B cell (primary cell): ENCODE measurements around the gene ZNF554. TPM values are rescaled to one million over a fixed set of nuclear protein-coding genes. Genes with fewer than 3 reads are reported as not detected.
"Not testable (repeated sequence)": the region's sequence is repeated elsewhere in the genome, so short reads cannot be mapped to it uniquely, and the experiment has no call there.

Experiments used
- ATAC-seq: fragments of 200-7000 bp; cut with Tn5 transposase; one replicate; pipeline ENCODE4 v1.10.0; 2021; ENCODE audit warnings: low read depth, mild to moderate bottlenecking, moderate number of reproducible peaks, moderate library complexity
- CTCF ChIA-PET: fragments of 350-600 bp; sonication (Branson Sonifier 250); formaldehyde crosslinking; loops from one replicate; lab custom pipeline; 2021; ENCODE audit warnings: antibody characterized with exemption, inconsistent platforms; lab: Charles Lee
- POLR2A ChIA-PET: fragments of 350-600 bp; sonication (Branson Sonifier 250); formaldehyde crosslinking; loops from one replicate; lab custom pipeline; 2021; ENCODE audit warnings: antibody characterized with exemption; lab: Charles Lee
- DNase-seq: peaks from one replicate; pipeline ENCODE4 v3.0.0; 2013
- H2AFZ ChIP-seq: 2 replicates; pipeline ENCODE4 v1.6.1; 2012; ENCODE audit warnings: mild to moderate bottlenecking, low read depth, low read length; ENCODE audit not compliant: insufficient read depth, poor library complexity, severe bottlenecking
- H3K27ac ChIP-seq, 2 donors: 1 replicate in 1 of 2; 2 replicates in 1 of 2; pipeline ENCODE4 v1.5.1; 2012 to 2013; ENCODE audit warnings: low read length in 2 of 2, mild to moderate bottlenecking in 2 of 2, moderate library complexity in 1 of 2
- H3K27me3 ChIP-seq, 4 experiments: fragments of 200-600 bp in 1 of 4; sonication (generic) in 1 of 4; replicated peaks in 1 of 4; 1 replicate in 2 of 4; 2 replicates in 2 of 4; pipeline versions ENCODE4 v1.6.1 to v1.7.0; 2013 to 2016; ENCODE audit warnings: low read length in 3 of 4, mild to moderate bottlenecking in 2 of 4, mixed read lengths in 1 of 4, moderate library complexity in 1 of 4; ENCODE audit not compliant: insufficient read depth in 4 of 4, control insufficient read depth in 3 of 4; ENCODE audit errors: control extremely low read depth in 1 of 4
- H3K36me3 ChIP-seq, 2 experiments: replicated peaks in 1 of 2; 1 replicate in 1 of 2; 2 replicates in 1 of 2; pipeline versions ENCODE4 v1.6.1 to v1.7.1; 2013; ENCODE audit warnings: low read length in 1 of 2; ENCODE audit not compliant: insufficient read depth in 2 of 2, control insufficient read depth in 1 of 2; ENCODE audit errors: control extremely low read depth in 1 of 2, extremely low read depth in 1 of 2
- H3K4me1 ChIP-seq, 2 donors: fragments of 200-600 bp in 1 of 2; sonication (generic) in 1 of 2; 1 replicate in 1 of 2; 2 replicates in 1 of 2; pipeline versions ENCODE4 v1.5.1 to v1.6.1; 2013 to 2017; ENCODE audit warnings: low read length in 2 of 2; ENCODE audit not compliant: control insufficient read depth in 2 of 2, insufficient read depth in 2 of 2
- H3K4me2 ChIP-seq: replicated peaks from 2 replicates; pipeline ENCODE3; 2012; ENCODE audit warnings: mild to moderate bottlenecking, low read depth, low read length; ENCODE audit not compliant: poor library complexity, severe bottlenecking
- H3K4me3 ChIP-seq, 5 experiments: fragments of 200-600 bp in 1 of 5; sonication (generic) in 1 of 5; 1 replicate in 3 of 5; 2 replicates in 2 of 5; pipeline versions ENCODE4 v1.5.1 to v1.7.0; 2011 to 2016; ENCODE audit warnings: low read length in 4 of 5, mild to moderate bottlenecking in 4 of 5, low read depth in 2 of 5, control low read depth in 1 of 5, moderate library complexity in 1 of 5; ENCODE audit not compliant: insufficient read depth in 1 of 5; ENCODE audit errors: control extremely low read depth in 1 of 5, extremely low read depth in 1 of 5
- H3K79me2 ChIP-seq: fragments of 200-600 bp; sonication (generic); one replicate; pipeline ENCODE4 v1.6.0; 2016; ENCODE audit warnings: low read length; ENCODE audit not compliant: control insufficient read depth, insufficient read depth
- H3K9ac ChIP-seq: fragments of 200-600 bp; sonication (generic); 2 replicates; pipeline ENCODE4 v1.6.1; 2017; ENCODE audit warnings: mild to moderate bottlenecking, low read length, moderate library complexity
- H3K9me3 ChIP-seq, 3 donors: one replicate each; pipeline versions ENCODE4 v1.6.1 to v1.7.1; 2013; ENCODE audit warnings: low read length in 2 of 3; ENCODE audit not compliant: control insufficient read depth in 2 of 3, insufficient read depth in 1 of 3; ENCODE audit errors: control extremely low read depth in 1 of 3
- H4K20me1 ChIP-seq: 2 replicates; pipeline ENCODE4 v1.6.0; 2012; ENCODE audit warnings: mild to moderate bottlenecking, low read length; ENCODE audit not compliant: insufficient read depth, control insufficient read depth, poor library complexity, severe bottlenecking
- H3K27ac Mint-ChIP-seq: one replicate; pipeline ENCODE4 v1.8.0; 2021; ENCODE audit warnings: mixed read lengths
- H3K27me3 Mint-ChIP-seq: one replicate; pipeline ENCODE4 v1.8.0; 2021; ENCODE audit warnings: mixed read lengths
- H3K4me1 Mint-ChIP-seq: one replicate; pipeline ENCODE4 v1.8.0; 2021; ENCODE audit warnings: mixed read lengths
- H3K4me3 Mint-ChIP-seq: one replicate; pipeline ENCODE4 v1.8.0; 2021; ENCODE audit warnings: mixed read lengths
- H3K9me3 Mint-ChIP-seq: one replicate; pipeline ENCODE4 v1.8.0; 2022; ENCODE audit warnings: mixed read lengths; ENCODE audit not compliant: insufficient read depth
- CTCF ChIP-seq: fragments of 200-600 bp; IDR thresholded peaks from one replicate; pipeline ENCODE4 v1.8.0; 2022; ENCODE audit warnings: antibody characterized with exemption, mild to moderate bottlenecking
- EZH2 ChIP-seq: IDR thresholded peaks from 2 replicates; pipeline ENCODE4 v1.6.1; 2012; ENCODE audit warnings: borderline replicate concordance, low read depth, mild to moderate bottlenecking, moderate library complexity, low read length; ENCODE audit not compliant: insufficient read depth, poor library complexity, severe bottlenecking
- WGBS: methylation state at CpG from one replicate; pipeline ENCODE4 v1.1.5; 2013; ENCODE audit warnings: missing lambda C conversion rate; ENCODE audit not compliant: insufficient coverage; 5-methylcytosine and 5-hydroxymethylcytosine counted together
- intact Hi-C: fragments of 100-400 bp; cut with micrococcal nuclease; formaldehyde crosslinking; loops from one replicate; pipeline ENCODE4 v1.10.0; 2022
- polyA plus RNA-seq: library from polyadenylated mRNA; depleted of rRNA; stranded (reverse); fragments of >200 nt; gene quantifications from 2 replicates; pipeline ENCODE4 v1.2.3, GENCODE V29; 2012
- total RNA-seq, 2 donors: library from RNA; stranded (reverse); fragments of 120-200 nt in 1 of 2; gene quantifications; 1 replicate in 1 of 2; 2 replicates in 1 of 2; pipeline versions ENCODE4 v1.2.3 to v1.2.4, GENCODE V29; 2013 to 2022

The ZNF554 gene
- total and polyA plus RNA-seq, 2 donors (not counting 1 experiment from before 2014, with no cell fraction given): 2.8 to 5.9 TPM

GRCh38 chr19:2816641-2817040, 3.0 kb upstream of the ZNF554 start:
- 100% methylated on average over 6 of the region's 16 CpGs for WGBS
- POLR2A ChIA-PET: no interaction called here

GRCh38 chr19:2817237-2817829, 2.3 kb upstream of the ZNF554 start:
- peaks cover 4 to 18% of the 10 kb centered on the region in 2 donors for H3K4me1 ChIP-seq
- H3K9me3 ChIP-seq, H3K4me2 ChIP-seq, ATAC-seq, H3K4me1 Mint-ChIP-seq, POLR2A ChIA-PET, CTCF ChIA-PET, H3K9me3 Mint-ChIP-seq, H3K27ac ChIP-seq, DNase-seq, H4K20me1 ChIP-seq, H3K27me3 ChIP-seq, intact Hi-C loops, H3K9ac ChIP-seq, H3K36me3 ChIP-seq, H3K27me3 Mint-ChIP-seq, H2AFZ ChIP-seq, H3K4me3 Mint-ChIP-seq, H3K79me2 ChIP-seq, H3K4me3 ChIP-seq: not testable (repeated sequence)
- H3K27ac Mint-ChIP-seq: peak overlapping the region; percentile 20
- 92% methylated on average over 21 of the region's 22 CpGs for WGBS

More at GRCh38 chr19:2816641-2817040, 3.0 kb upstream of the ZNF554 start:
- peaks cover 4 to 18% of the 10 kb centered on the region in 2 donors for H3K4me1 ChIP-seq
- CTCF ChIA-PET: no interaction called here
- intact Hi-C loops: no loop called here
- peaks cover 0 to 5% of the 10 kb centered on the region in 2 experiments for H3K36me3 ChIP-seq
- no peaks in the 10 kb centered on the region for H4K20me1 ChIP-seq
- H3K9me3 ChIP-seq: no peaks in the 10 kb centered on the region
- H3K9me3 Mint-ChIP-seq: no peaks in the 10 kb centered on the region
- H3K4me1 Mint-ChIP-seq: peaks cover 9% of the 10 kb centered on the region
- H3K27ac ChIP-seq: no peak overlapping the region
- no peaks in the 10 kb centered on the region for H3K27me3 Mint-ChIP-seq
- peaks cover 10% of the 10 kb centered on the region for H3K79me2 ChIP-seq
- H3K27ac Mint-ChIP-seq: no peak overlapping the region
- H3K4me3 ChIP-seq: no peak overlapping the region
- H3K27me3 ChIP-seq: no peaks in the 10 kb centered on the region
- no peak overlapping the region for H3K4me2 ChIP-seq
- DNase-seq (no peak), ATAC-seq (no peak)
- no peak overlapping the region for H2AFZ ChIP-seq
- TF ChIP-seq CTCF: no peak
- TF ChIP-seq EZH2: no peak
- H3K4me3 Mint-ChIP-seq: no peak overlapping the region
- H3K9ac ChIP-seq: no peak overlapping the region
